ENCODE data around the gene SH3RF1.
A peak's percentile ranks its signal among the peaks of the same experiment; 100 is the strongest.

The SH3RF1 gene

DNA sequence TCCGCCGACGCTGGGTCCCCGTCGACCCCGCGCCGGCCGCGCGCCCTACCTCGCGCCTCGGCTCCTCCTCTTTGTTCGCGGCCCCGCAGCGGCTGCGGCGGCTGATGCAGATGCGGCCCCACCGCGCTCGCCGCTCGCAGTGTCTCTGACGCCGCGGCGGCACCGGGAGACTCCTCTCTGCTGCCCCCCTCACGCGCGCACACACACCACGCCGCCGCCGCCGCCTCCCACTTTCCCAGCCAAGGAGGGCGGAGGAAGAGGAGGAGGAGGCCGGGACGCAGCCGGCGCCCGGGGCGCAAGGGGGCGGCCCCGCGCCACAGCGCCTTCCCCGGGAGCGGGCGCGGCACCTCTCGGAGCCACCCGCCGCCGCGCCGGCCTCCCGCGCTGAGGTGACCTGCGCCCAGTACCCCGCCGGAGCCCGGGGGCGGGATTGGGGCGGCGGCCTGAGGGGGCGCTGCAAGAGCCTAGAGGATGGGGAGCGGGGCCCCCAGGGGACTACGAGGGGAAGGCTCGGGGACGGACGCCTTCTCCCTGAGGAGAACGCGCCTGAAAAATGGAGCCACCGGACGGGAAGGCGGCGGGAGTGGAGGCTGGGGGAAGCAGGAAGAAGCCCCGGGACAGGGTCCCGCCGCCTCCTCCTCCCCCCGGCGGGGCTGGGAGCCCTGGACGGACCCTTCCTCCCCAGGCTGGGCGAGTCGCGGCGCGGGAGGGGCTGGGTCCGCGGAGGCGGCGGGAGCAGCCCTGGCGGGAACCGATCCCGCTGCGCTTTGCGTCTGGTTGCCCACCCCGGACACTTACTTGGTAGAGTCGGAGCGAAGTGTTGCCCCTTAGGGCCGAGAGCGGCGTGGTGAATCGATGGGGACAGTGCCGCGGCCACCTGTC lies at the start of gene SH3RF1:
Gene SH3RF1, minus strand, starts transcription at position 147 of the 882 bp plus-strand sequence. CDS start 1,744 bp downstream, outside the sequence.
- DNase-seq (ENCODE audit: low read depth) = peak; percentile 72
- TF ChIP-seq, protein P1, sequence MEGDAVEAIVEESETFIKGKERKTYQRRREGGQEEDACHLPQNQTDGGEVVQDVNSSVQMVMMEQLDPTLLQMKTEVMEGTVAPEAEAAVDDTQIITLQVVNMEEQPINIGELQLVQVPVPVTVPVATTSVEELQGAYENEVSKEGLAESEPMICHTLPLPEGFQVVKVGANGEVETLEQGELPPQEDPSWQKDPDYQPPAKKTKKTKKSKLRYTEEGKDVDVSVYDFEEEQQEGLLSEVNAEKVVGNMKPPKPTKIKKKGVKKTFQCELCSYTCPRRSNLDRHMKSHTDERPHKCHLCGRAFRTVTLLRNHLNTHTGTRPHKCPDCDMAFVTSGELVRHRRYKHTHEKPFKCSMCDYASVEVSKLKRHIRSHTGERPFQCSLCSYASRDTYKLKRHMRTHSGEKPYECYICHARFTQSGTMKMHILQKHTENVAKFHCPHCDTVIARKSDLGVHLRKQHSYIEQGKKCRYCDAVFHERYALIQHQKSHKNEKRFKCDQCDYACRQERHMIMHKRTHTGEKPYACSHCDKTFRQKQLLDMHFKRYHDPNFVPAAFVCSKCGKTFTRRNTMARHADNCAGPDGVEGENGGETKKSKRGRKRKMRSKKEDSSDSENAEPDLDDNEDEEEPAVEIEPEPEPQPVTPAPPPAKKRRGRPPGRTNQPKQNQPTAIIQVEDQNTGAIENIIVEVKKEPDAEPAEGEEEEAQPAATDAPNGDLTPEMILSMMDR (conservative IDR thresholded peaks at IDR 0.05; ENCODE audit: control insufficient read depth, insufficient read depth, low read depth, low read length) = no peak
- H3K4me3 ChIP-seq (ENCODE audit: control insufficient read depth, low read depth, low read length) = peak within 1 kb of the TSS; percentile 95

DNA sequence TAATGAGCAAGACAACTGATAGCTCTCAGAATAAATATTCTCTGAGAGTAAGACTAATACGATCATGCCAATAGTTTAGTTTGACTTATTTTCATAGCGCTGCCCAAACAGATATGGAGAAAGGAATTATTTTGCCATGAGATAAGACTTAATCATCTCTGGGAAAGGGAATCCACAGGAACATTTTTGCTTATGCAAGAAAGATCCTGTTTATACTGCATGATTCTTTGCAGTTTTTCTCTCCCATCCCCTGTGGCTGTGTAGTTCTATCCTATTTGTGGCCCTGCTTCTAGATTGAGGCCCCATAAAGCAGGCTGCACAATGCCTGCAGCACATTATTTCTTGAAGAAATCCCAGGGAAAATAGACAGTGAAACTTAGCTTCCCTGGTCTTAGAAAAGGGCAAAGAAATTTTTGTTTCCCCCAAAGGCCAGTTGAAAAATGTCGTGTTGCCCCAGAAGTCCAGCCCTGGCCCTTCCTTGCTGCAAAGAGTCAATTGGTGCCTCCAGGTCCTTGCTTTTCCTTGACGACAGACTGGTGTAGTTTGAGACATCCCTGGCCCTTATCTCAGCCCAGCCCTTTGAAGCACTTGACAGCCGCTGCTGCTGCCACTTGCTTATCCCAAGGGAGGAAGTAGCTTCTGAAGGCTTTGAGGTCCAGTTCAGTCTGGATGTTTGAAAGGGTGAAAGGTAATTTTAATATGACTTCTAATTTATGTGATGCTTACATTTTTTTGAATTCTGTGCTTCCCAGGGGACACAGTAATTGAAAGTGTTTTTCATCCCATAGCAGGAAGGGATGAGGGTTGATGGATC lies 45.0 kb upstream of the SH3RF1 start:
- TF ChIP-seq, protein P1 (conservative IDR thresholded peaks at IDR 0.05; ENCODE audit: control insufficient read depth, insufficient read depth, low read depth, low read length) = no peak
- no peak overlapping the region for H3K4me3 ChIP-seq (ENCODE audit: control insufficient read depth, low read depth, low read length)
- DNase-seq (ENCODE audit: low read depth) = peak; percentile 70

DNA sequence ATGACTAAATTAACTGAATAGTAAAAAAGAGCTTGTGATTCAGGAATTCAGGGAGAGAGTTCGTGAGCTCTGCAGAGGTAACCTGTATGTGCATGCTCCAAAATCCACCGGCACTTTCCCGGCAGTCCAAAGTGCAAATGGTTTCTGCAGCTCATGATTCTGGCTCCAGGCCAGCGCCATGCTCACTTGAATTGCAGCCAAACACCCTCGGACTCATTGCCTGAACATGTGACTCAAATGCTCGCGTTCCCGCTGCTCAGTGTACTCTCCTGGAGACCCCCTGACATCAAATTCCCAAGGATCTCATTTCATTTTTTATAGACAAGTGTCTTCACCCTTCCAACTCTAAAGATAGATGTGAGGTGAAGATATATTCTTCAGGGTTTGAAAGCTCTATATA lies 44.1 kb upstream of the SH3RF1 start:
- TF ChIP-seq, protein P1 (conservative IDR thresholded peaks at IDR 0.05; ENCODE audit: control insufficient read depth, insufficient read depth, low read depth, low read length) = no peak
- peak; percentile 78 for DNase-seq (ENCODE audit: low read depth)
- no peak overlapping the region for H3K4me3 ChIP-seq (ENCODE audit: control insufficient read depth, low read depth, low read length)

DNA sequence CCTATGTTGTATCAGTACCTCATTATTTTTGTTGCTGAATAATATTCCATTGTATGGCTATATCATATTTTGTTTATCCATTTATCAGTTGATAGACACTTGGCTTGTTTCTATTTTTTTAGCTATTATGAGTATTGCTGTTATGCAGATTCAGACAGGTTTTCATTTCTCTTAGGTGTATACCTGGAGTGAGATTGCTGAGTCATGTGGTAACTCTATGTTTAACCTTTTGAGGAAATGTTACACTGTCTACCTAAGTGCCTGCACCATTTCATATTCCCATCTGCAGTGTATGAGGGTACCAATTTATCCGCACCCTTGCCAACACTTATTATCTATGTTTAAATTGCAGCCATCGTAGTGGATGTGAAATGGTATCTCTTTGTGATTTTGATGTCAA lies 43.0 kb upstream of the SH3RF1 start:
- no peak overlapping the region for H3K4me3 ChIP-seq (ENCODE audit: control insufficient read depth, low read depth, low read length)
- TF ChIP-seq, protein P1 (conservative IDR thresholded peaks at IDR 0.05; ENCODE audit: control insufficient read depth, insufficient read depth, low read depth, low read length) = no peak
- no peak for DNase-seq (ENCODE audit: low read depth)

DNA sequence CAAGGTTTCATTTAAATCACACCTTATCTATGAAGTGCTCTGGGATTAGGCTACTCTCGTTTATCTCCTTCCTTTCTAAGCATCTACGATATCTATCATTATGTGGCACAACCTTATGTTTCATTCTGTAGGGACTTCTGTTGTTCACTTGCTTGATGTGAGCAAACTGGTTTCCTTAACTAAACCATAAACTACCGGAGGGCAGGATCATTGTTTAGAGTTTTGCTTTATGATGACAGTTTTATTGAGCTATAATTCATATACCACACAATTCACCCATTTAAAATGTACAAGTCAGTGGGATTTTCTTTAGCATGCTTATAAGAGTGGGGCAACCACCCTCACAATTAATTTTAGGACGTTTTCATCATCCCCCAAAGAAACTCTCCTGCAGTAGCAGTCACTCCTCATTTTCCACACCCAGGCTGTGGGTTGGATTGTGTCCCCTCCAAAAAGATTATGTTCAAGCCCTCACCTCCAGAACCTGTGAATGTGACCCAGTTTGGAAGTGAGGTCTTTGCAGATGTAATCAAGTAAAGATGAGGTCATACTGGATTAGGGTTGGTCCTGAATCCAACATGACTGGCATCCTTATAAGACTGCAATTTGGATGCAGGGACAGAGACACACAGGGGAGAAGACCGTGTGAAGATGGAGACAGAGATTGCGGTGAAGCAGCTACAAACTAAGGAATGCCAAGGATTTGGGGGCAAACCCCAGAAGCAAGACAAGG lies 42.1 kb upstream of the SH3RF1 start:
- TF ChIP-seq, protein P1 (conservative IDR thresholded peaks at IDR 0.05; ENCODE audit: control insufficient read depth, insufficient read depth, low read depth, low read length) = no peak
- H3K4me3 ChIP-seq (ENCODE audit: control insufficient read depth, low read depth, low read length) = no peak overlapping the region
- DNase-seq (ENCODE audit: low read depth) = no peak

DNA sequence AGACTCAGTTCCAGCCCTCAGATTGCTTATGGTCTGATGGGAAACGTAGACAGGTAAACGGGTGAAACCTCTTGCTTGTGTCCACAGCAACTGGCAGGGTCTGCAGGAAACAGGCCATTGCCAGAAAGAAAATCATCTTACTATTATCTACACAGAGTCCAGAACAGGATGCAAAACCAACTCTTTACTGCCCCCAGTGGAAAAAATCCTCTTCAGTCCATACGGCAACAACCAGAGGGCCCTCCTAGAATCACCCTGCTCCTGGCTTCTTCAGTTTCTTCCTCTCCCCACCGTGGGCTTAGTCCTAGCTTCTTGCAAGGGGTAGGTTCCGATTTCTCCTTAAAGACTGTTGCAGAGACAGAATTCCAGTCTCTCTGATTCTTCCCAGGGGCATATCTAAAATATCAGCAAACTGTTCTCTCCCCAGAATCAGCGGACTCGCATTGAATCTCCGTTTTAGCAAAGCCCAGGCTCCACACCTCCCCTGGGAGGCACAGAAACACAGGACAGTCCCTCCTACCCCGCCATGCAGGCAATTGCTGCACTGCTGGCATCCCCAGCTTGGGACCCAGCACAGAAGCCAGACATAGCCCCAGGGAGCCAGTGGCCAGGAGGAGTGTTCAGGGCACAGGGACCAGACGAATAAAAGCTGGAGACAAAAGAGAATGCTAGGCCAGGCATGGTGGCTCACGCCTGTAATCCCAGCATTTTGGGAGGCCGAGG lies 41.0 kb upstream of the SH3RF1 start:
- DNase-seq (ENCODE audit: low read depth) = peak; percentile 68
- TF ChIP-seq, protein P1 (conservative IDR thresholded peaks at IDR 0.05; ENCODE audit: control insufficient read depth, insufficient read depth, low read depth, low read length) = peak; percentile 65
- no peak overlapping the region for H3K4me3 ChIP-seq (ENCODE audit: control insufficient read depth, low read depth, low read length)

All from fibroblast of mammary gland (primary cell).